ENCODE results near the gene HERPUD1. TPM values are rescaled to one million over a fixed set of nuclear protein-coding genes. Genes with fewer than 3 reads are reported as not detected.
A peak's percentile ranks its signal among the peaks of the same experiment; 100 is the strongest.

HERPUD1 gene
- total RNA-seq, 2 experiments from 2014 or later, result 142 to 150 TPM

- Mint-ChIP-seq H3K4me3 (no peak overlapping the region), H3K36me3 (ENCODE audit: low read depth) (peaks cover 59% of the 10 kb centered on the region), H3K9me3 (no peaks in the 10 kb centered on the region), H3K4me1 (ENCODE audit: low read depth) (peaks cover 84% of the 10 kb centered on the region), H3K27me3 (no peaks in the 10 kb centered on the region), H3K27ac (peak overlapping the region; percentile 99)
- DNase-seq, result no peak
- no peak for ATAC-seq
- intact Hi-C loops (cut with micrococcal nuclease), result no loop called here
- CTCF ChIA-PET, result interaction anchor here (1.0 to 8.3 kb wide), 3 partner anchors 13 to 19 kb away, joined by 3 to 87 read pairs (median 4); partner anchors contain the start of gene CETP
- TF ChIP-seq, protein P1, sequence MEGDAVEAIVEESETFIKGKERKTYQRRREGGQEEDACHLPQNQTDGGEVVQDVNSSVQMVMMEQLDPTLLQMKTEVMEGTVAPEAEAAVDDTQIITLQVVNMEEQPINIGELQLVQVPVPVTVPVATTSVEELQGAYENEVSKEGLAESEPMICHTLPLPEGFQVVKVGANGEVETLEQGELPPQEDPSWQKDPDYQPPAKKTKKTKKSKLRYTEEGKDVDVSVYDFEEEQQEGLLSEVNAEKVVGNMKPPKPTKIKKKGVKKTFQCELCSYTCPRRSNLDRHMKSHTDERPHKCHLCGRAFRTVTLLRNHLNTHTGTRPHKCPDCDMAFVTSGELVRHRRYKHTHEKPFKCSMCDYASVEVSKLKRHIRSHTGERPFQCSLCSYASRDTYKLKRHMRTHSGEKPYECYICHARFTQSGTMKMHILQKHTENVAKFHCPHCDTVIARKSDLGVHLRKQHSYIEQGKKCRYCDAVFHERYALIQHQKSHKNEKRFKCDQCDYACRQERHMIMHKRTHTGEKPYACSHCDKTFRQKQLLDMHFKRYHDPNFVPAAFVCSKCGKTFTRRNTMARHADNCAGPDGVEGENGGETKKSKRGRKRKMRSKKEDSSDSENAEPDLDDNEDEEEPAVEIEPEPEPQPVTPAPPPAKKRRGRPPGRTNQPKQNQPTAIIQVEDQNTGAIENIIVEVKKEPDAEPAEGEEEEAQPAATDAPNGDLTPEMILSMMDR (IDR thresholded peaks at IDR 0.05), result no peak
- POLR2A ChIA-PET, result interaction anchor here (0.6 to 21.4 kb wide), 9 partner anchors 9 to 100 kb away, joined by 3 to 367 read pairs (median 6); no protein-coding TSS in a partner anchor
Measured at GRCh38 chr16:56983211-56983751, 51.3 kb downstream of the HERPUD1 start.

GRCh38 chr16:56984639-56985038, 52.7 kb downstream of the HERPUD1 start:
- intact Hi-C loops (cut with micrococcal nuclease), result no loop called here
- ATAC-seq (no peak), DNase-seq (peak; percentile 69)
- TF ChIP-seq, protein P1 (IDR thresholded peaks at IDR 0.05), result no peak
- POLR2A ChIA-PET, result interaction anchor here (0.9 to 21.4 kb wide), 10 partner anchors 10 to 82 kb away, joined by 3 to 367 read pairs (median 5); no protein-coding TSS in a partner anchor
- H3K36me3 Mint-ChIP-seq (ENCODE audit: low read depth), result peaks cover 64% of the 10 kb centered on the region
- no peaks in the 10 kb centered on the region for H3K27me3 Mint-ChIP-seq
- peak overlapping the region; percentile 97 for H3K4me3 Mint-ChIP-seq
- CTCF ChIA-PET, result interaction anchor here (0.9 to 8.3 kb wide), 5 partner anchors 10 to 57 kb away, joined by 3 to 87 read pairs (median 5); partner anchors contain the start of gene CETP
- H3K9me3 Mint-ChIP-seq, result no peaks in the 10 kb centered on the region
- peak overlapping the region; percentile 99 for H3K27ac Mint-ChIP-seq
- H3K4me1 Mint-ChIP-seq (ENCODE audit: low read depth), result peaks cover 78% of the 10 kb centered on the region

DNA sequence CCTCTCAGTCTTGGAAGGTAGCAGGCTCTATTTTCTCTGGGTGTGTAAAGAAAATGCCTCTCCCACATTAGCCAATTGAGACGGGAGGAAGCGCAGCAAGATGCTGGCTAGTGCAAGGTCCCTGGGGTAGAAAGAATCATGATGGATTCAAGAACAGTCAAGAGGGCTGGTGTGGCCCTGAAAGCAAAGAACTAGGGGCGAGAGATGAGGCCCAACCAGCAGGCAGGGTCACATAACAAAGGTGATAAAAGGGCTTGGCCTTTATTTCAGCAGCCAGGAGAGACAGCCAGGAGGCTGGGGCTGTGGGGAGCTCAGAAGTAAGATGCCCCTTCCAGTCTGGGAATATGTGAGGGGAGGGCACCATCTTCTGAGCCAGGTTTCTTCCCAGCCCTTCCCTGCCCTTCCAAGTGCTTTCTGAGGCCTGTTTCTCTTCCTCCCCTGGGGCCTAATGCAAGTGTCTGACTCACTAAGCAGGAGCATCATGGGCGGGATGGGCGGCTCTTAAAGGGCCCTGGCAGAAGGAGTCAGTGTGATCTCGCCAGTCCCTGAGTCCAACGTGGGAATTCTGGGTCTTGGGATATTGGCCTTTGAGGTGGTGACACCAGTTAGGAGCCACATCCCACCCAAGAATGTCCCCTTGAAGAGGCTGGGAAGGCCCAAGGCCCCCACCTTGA, 53.5 kb downstream of the HERPUD1 start:
- POLR2A ChIA-PET, result interaction anchor here (0.8 to 21.4 kb wide), 12 partner anchors 9 to 81 kb away, joined by 3 to 367 read pairs (median 7); no protein-coding TSS in a partner anchor
- TF ChIP-seq, protein P1 (IDR thresholded peaks at IDR 0.05), result no peak

GRCh38 chr16:56985962-56986360, 54.0 kb downstream of the HERPUD1 start:
- Mint-ChIP-seq H3K4me3 (peak overlapping the region; percentile 97), H3K36me3 (ENCODE audit: low read depth) (peaks cover 71% of the 10 kb centered on the region), H3K9me3 (no peaks in the 10 kb centered on the region), H3K4me1 (ENCODE audit: low read depth) (peaks cover 67% of the 10 kb centered on the region), H3K27ac (peak overlapping the region; percentile 99), H3K27me3 (no peaks in the 10 kb centered on the region)
- DNase-seq, result no peak
- ChIA-PET CTCF (interaction anchor here (0.9 to 8.3 kb wide), 5 partner anchors 11 to 60 kb away, joined by 3 to 87 read pairs (median 4); partner anchors contain the start of gene CETP), POLR2A (interaction anchor here (0.7 to 21.4 kb wide), 12 partner anchors 9 to 54 kb away, joined by 3 to 367 read pairs (median 8); partner anchors contain the start of gene HERPUD1)
- intact Hi-C loops (cut with micrococcal nuclease), result no loop called here
- no peak for ATAC-seq
- TF ChIP-seq, protein P1 (IDR thresholded peaks at IDR 0.05), result no peak

More for the DNA sequence above, 53.5 kb downstream of the HERPUD1 start:
- H3K27me3 Mint-ChIP-seq, result no peaks in the 10 kb centered on the region
- no peak for ATAC-seq
- intact Hi-C loops (cut with micrococcal nuclease), result no loop called here
- CTCF ChIA-PET, result interaction anchor here (0.9 to 8.3 kb wide), 5 partner anchors 10 to 56 kb away, joined by 3 to 87 read pairs (median 4); partner anchors contain the start of gene CETP
- peak overlapping the region; percentile 97 for H3K4me3 Mint-ChIP-seq
- peak overlapping the region; percentile 99 for H3K27ac Mint-ChIP-seq
- peaks cover 71% of the 10 kb centered on the region for H3K4me1 Mint-ChIP-seq (ENCODE audit: low read depth)
- no peaks in the 10 kb centered on the region for H3K9me3 Mint-ChIP-seq
- peaks cover 65% of the 10 kb centered on the region for H3K36me3 Mint-ChIP-seq (ENCODE audit: low read depth)
- peak; percentile 65 for DNase-seq
